Measurements from ENCODE around the gene TCAP. TPM values are rescaled to one million over a fixed set of nuclear protein-coding genes. Genes with fewer than 3 reads are reported as not detected.
A peak's percentile ranks its signal among the peaks of the same experiment; 100 is the strongest.

TCAP gene
- total RNA-seq, 1 experiment from 2014 or later, result 1.6 TPM

- Histone ChIP-seq H3K27me3 (ENCODE audit: control insufficient read depth, insufficient read depth, low read length) (no peaks in the 10 kb centered on the region), H3K9me3 (ENCODE audit: control insufficient read depth, insufficient read depth, low read depth, low read length) (no peaks in the 10 kb centered on the region), H3K4me1 (ENCODE audit: control insufficient read depth, insufficient read depth, low read length) (peaks cover 48% of the 10 kb centered on the region), H3K27ac (ENCODE audit: low read length) (peak overlapping the region; percentile 91), H3K36me3 (ENCODE audit: control insufficient read depth, insufficient read depth, low read length) (peaks cover 3% of the 10 kb centered on the region; the same call in 1 of the 2 replicates), H3K4me3 (ENCODE audit: low read depth in 2 of 2, low read length in 2 of 2) (peak overlapping the region; percentile 83)
- TF ChIP-seq SIN3A (IDR thresholded peaks at IDR 0.05; ENCODE audit: borderline replicate concordance, insufficient read depth, low read depth, low read length), result no peak
- TF ChIP-seq TCF7L2 (IDR thresholded peaks at IDR 0.05; ENCODE audit: low read depth, low read length), result no peak
- TF ChIP-seq, protein P1, sequence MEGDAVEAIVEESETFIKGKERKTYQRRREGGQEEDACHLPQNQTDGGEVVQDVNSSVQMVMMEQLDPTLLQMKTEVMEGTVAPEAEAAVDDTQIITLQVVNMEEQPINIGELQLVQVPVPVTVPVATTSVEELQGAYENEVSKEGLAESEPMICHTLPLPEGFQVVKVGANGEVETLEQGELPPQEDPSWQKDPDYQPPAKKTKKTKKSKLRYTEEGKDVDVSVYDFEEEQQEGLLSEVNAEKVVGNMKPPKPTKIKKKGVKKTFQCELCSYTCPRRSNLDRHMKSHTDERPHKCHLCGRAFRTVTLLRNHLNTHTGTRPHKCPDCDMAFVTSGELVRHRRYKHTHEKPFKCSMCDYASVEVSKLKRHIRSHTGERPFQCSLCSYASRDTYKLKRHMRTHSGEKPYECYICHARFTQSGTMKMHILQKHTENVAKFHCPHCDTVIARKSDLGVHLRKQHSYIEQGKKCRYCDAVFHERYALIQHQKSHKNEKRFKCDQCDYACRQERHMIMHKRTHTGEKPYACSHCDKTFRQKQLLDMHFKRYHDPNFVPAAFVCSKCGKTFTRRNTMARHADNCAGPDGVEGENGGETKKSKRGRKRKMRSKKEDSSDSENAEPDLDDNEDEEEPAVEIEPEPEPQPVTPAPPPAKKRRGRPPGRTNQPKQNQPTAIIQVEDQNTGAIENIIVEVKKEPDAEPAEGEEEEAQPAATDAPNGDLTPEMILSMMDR (IDR thresholded peaks at IDR 0.05), result no peak
- no TSS peak for BruUV-seq (replicated peaks)
- in situ Hi-C loops (cut with HindIII; ENCODE audit: low pct_unique_long_range_greater_than_20kb, low sequenced_read_pairs) (no loop called here), intact Hi-C loops (cut with micrococcal nuclease; ENCODE audit: unreplicated experiment) (no loop called here)
- ChIA-PET POLR2A (no interaction called here), CTCF (interaction anchor here (1.4 kb wide), 1 partner anchor 14 kb away, joined by 3 read pairs; no protein-coding TSS in a partner anchor)
- ATAC-seq (no peak), DNase-seq (ENCODE audit: low read depth, low spot score) (no peak)
Observed at GRCh38 chr17:39638317-39638716, 26.8 kb upstream of the TCAP start.

GRCh38 chr17:39639043-39639442, 26.1 kb upstream of the TCAP start:
- Histone ChIP-seq H3K9me3 (ENCODE audit: control insufficient read depth, insufficient read depth, low read depth, low read length) (no peaks in the 10 kb centered on the region), H3K4me1 (ENCODE audit: control insufficient read depth, insufficient read depth, low read length) (peaks cover 45% of the 10 kb centered on the region), H3K36me3 (ENCODE audit: control insufficient read depth, insufficient read depth, low read length) (peaks cover 3% of the 10 kb centered on the region; the same call in 1 of the 2 replicates), H3K27ac (ENCODE audit: low read length) (no peak overlapping the region), H3K27me3 (ENCODE audit: control insufficient read depth, insufficient read depth, low read length) (no peaks in the 10 kb centered on the region), H3K4me3 (ENCODE audit: low read depth in 2 of 2, low read length in 2 of 2) (no peak overlapping the region)
- no peak for DNase-seq (ENCODE audit: low read depth, low spot score)
- TF ChIP-seq POLR2AphosphoS5 (IDR thresholded peaks at IDR 0.05; ENCODE audit: low read depth, low read length) (no peak), REST (IDR thresholded peaks at IDR 0.05; ENCODE audit: insufficient read depth in 1 of 2, low read depth in 2 of 2, low read length in 1 of 2) (no peak), SIN3A (IDR thresholded peaks at IDR 0.05; ENCODE audit: borderline replicate concordance, insufficient read depth, low read depth, low read length) (no peak), TCF7L2 (IDR thresholded peaks at IDR 0.05; ENCODE audit: low read depth, low read length) (no peak)
- TF ChIP-seq, protein P1 (IDR thresholded peaks at IDR 0.05), result no peak
- ChIA-PET CTCF (interaction anchor here (1.4 kb wide), 1 partner anchor 14 kb away, joined by 3 read pairs; no protein-coding TSS in a partner anchor), POLR2A (no interaction called here)
- in situ Hi-C loops (cut with HindIII; ENCODE audit: low pct_unique_long_range_greater_than_20kb, low sequenced_read_pairs), result no loop called here
- intact Hi-C loops (cut with micrococcal nuclease; ENCODE audit: unreplicated experiment), result no loop called here
- ATAC-seq, result no peak
- no TSS peak for BruUV-seq (replicated peaks)
